Measurements from ENCODE around the gene BCR.

DNA sequence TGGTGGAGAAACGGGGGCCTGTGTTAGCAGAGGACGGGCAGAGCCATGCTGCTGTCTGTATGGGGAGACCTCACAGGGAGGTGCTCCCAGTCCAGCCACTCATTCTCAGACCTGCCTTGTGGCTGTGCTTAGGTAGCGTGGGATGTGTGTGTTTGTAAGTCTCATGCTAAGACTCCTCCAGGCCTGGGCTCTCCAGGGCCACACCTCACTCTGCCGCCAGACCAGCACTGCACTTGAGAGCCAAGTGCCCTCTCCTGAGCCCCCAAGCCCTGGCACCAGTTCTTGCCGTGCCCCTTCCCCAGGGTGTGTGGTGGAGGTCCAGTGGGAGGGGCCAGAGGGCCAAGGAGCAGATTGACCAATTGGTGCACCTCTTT is 108.8 kb downstream of the BCR start:
- TF ChIP-seq, protein P1, sequence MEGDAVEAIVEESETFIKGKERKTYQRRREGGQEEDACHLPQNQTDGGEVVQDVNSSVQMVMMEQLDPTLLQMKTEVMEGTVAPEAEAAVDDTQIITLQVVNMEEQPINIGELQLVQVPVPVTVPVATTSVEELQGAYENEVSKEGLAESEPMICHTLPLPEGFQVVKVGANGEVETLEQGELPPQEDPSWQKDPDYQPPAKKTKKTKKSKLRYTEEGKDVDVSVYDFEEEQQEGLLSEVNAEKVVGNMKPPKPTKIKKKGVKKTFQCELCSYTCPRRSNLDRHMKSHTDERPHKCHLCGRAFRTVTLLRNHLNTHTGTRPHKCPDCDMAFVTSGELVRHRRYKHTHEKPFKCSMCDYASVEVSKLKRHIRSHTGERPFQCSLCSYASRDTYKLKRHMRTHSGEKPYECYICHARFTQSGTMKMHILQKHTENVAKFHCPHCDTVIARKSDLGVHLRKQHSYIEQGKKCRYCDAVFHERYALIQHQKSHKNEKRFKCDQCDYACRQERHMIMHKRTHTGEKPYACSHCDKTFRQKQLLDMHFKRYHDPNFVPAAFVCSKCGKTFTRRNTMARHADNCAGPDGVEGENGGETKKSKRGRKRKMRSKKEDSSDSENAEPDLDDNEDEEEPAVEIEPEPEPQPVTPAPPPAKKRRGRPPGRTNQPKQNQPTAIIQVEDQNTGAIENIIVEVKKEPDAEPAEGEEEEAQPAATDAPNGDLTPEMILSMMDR (IDR thresholded peaks at IDR 0.05): no peak
- TF ChIP-seq EZH2 (IDR thresholded peaks at IDR 0.05; ENCODE audit: borderline replicate concordance, insufficient read depth, low read depth, low read length, poor library complexity, severe bottlenecking): no peak

Data from B cell (primary cell).